Activated CD4-positive, alpha-beta T cell treated with anti-CD3 and anti-CD28 coated beads, Interleukin-2, amount 50 U/mL, for 16 hours (primary cell): ENCODE data around the gene POTEF.
"Not testable (repeated sequence)": the region's sequence is repeated elsewhere in the genome, so short reads cannot be mapped to it uniquely, and the experiment has no call there.

Source experiments
- DNase-seq: peaks from one replicate; pipeline ENCODE4 v3.0.0-alpha.2; 2020

The POTEF gene

DNA sequence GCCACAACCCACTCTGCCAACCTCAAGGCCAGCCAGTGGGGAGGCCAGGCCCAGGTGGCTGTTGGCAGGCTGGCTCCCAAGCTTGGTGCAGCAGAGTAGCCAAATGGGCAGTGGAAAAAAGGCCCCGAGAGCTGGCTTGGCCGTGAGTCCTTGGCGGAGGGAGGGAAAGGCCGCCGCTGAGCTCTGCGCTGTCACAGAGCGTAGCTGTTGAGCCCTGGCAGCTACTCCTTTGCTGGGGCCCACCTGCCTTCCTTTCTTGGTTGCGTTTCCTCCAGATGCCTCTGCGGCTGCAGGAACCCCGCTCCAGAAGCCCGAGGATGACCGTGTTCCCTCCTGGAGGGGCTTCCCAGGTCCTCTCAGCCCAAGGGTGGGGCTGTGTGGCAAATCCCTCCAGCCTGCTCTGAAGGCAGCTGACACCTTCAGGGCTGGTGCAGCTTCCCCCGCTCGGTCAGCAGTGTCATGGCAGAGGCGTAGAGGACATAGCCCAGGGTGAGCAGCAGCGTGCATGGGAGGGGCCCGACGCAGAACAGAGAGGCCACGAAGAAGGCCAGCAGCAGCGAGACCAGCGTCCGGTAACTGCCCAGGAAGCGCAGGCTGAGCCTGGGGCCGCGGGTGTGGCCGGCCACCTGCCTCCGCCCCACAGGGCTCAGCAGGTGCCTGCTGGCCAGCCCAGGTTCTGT lies 23.3 kb upstream of the POTEF start:
- not testable (repeated sequence) for DNase-seq

- not testable (repeated sequence) for DNase-seq
Measured at GRCh38 chr2:130151145-130151512, 22.1 kb upstream of the POTEF start.

- DNase-seq: no peak
Measured at GRCh38 chr2:130150181-130151144, 21.4 kb upstream of the POTEF start.

DNA sequence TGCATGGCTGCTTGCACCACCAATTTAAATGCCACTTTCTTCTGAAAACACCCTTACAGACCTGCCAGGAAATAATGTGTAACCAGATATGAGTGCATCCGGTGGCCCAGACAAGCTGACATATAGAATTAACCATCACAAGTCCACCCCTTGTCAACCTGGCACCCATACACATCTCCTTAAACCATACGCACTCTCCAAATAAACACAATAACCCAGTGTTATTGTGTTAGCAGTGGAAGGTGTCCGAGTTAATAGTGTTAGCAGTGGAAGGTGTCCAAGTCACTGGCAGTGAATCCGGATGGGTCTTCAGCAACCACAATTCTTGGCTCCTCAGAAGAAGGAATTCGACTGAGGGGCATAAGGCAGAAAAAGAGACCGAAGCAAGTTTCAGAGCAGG lies 19.5 kb upstream of the POTEF start:
- not testable (repeated sequence) for DNase-seq

DNA sequence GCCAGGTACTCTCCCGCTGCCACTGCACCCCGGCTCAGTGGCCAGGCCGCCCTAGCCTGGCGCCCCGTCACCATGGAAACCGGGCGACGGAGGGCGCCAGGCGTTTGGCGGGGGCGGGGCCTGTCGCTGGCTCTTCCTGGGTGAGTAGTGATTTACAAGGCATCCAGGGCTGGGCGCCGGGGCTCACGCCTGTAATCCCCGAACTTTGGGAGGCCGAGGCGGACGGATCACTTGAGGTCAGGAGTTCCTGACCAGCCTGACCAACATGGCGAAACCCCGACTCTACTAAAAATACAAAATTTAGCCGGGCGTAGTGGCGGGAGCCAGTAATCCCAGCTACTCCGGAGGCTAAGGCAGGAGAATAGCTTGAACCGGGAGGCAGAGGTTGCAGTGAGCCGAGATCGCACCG lies 16.0 kb upstream of the POTEF start, which contains the start of gene CCDC74B:
TSS of gene CCDC74B (minus strand) at position 107 of the 409 bp plus-strand sequence. CDS start 116 bp downstream, outside the sequence.
- peak; percentile 69 for DNase-seq

DNA sequence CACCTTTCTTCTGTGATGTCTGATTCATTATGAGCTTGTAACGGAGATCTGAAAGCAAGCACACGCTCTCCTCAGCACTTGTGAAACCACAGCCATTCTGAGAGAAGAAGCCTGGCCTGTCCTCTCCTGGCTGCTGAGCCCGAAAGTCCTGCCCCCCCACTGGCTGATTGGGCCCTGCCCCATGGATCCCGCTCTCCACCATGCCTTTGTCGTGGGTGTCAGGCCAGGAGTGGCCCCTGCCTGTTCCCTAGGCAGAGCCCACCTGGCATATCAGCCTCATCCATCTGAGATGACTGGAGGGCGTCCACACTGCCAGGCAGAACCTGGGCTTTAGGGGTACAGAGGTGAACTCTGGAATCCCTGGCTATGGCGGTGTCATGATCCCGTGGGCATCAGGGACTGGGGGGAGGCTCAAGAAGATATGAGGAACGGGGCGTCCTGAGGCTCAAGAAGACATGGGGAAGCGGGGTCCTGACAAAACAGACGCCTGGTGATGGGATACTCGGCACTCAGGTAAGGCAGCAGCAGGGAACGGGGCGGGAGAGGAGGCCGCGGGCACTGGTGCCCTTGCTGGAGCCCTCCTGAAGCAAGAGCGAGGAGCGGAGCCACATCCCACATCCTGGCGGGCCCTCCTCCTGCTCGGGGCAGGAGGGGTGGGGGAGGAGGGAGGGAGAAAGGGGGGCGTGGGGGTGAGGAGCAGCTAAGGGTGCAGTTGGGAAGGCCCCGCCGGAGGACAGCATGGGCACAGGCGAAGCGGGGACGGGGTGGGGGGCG lies 14.4 kb upstream of the POTEF start:
- DNase-seq: peak; percentile 16

DNA sequence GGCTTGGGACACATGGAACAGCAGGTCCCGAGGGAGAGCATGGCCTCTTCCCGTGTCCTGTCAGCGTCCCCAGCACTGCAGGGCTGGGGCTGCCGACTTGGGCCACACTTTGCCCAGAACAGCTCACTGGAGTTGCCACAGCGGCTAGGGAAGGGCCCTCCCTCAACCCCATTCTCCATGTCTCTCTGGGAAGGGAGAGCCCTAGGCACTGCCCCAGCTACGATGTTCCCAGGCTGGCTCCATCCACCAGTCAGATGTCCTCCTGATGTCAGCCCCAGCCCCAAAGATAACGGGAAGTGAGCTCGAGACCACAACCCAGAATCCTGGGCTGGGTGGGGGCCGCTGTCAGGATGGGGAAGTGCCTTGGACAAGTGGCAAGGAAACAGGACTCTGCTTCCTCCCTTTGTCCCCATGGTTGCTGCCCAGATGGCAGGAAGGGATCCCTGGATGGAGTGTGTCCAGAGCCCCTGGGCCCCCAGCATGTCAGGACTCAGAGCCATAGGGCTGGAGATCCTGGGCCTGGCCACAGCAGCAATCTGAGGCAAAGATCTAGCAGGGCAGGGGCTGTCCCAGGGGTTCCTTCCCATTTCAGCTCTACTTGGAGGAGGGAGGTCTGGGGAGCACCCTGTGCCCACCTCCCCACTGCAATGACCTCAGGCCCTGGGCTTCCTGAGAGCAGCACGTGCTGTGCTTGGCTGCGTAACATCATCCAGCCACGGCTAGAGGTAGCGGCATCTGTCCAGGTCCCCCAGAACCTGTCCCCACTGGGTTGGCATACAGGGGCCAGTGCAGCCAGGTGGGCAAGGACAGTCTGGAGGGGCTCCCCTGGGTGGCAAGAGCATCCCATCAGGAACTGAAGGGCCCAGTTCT lies 13.6 kb upstream of the POTEF start:
- DNase-seq: not testable (repeated sequence)

GRCh38 chr2:130141645-130142370 lies 12.8 kb upstream of the POTEF start:
- DNase-seq: not testable (repeated sequence)

DNA sequence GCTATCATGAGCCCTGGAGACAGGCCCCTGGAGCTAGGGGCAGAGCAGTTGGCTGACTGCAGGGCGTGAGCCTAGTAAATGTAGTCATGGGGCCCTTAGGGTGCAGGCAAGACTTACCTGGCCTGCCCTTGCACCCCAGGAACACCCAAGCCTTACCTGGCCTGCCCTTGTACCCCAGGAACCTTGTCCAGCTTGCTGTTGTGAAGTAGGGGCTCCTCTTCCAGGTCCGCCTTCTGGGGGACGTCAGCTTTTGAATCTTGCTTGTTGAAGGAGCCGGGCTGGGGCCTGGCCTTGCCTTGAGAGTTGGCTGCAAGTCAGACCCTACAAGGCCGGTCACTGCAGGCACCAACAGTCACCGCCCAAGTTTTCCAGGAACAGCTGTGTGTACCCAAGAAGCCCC lies 12.0 kb upstream of the POTEF start:
- DNase-seq: not testable (repeated sequence)

GRCh38 chr2:130140516-130140915 lies 11.5 kb upstream of the POTEF start:
- DNase-seq: not testable (repeated sequence)

GRCh38 chr2:130139331-130140280 lies 10.6 kb upstream of the POTEF start:
- not testable (repeated sequence) for DNase-seq

GRCh38 chr2:130138841-130139251 lies 9.8 kb upstream of the POTEF start:
- not testable (repeated sequence) for DNase-seq

DNA sequence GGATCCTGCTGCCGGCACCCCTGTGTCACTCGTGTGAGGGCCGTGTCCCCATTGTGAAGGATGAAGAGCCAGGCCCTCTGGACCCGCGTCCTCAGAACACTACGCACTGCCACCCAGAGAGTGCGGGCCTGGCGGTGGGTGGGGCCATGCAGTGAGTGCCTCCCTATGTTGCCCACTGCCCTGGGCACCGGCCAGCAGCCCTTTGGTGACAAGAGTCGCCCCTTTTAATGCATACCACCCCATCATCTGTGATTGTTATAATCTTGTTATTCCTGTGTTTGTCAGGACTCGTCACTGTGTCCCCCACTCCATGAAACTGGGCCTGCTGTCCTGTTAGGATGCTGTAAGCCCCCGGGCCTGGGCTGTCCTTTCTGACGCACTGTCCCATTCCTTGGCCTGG lies 9.3 kb upstream of the POTEF start:
- DNase-seq: not testable (repeated sequence)

DNA sequence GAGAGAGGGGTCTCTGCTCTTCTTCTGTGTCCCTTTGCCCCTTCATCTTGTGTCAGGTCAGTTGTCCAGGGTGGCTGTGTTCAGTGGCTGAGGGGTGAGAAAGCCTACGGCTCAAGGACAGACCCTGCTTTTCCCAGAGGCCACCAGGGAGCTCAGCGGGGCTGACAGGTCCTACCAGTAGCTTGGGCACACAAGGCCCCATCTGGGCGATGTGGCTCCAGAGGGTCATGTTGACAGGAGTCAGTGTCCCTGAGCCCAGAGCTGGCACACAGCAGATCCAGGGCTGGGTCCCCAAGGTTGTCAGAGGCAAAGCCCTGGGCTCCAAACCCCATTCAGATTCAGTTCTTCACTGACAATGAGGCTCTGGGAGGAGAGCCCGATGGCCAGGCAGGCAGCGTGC lies 8.1 kb upstream of the POTEF start:
- DNase-seq: not testable (repeated sequence)

DNA sequence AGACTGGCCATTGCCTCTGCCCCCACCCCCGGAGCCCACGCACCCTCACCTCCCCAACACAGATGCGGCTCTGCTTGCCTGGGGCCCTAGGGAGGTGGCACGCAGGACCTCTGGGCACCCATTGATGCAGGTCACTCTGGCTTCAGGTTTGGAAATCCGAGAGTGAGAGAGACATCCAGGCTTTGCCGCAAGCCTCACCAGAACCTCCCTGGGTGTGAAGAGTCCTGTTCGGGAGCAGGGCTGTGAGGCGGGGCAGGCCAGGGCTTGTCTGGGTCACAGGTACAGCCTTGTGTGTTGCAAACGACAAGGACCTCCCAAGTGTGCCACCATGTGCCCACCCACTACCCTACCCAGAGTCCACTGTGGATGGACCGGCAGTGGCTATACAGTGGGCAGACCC lies 7.5 kb upstream of the POTEF start:
- DNase-seq: not testable (repeated sequence)

DNA sequence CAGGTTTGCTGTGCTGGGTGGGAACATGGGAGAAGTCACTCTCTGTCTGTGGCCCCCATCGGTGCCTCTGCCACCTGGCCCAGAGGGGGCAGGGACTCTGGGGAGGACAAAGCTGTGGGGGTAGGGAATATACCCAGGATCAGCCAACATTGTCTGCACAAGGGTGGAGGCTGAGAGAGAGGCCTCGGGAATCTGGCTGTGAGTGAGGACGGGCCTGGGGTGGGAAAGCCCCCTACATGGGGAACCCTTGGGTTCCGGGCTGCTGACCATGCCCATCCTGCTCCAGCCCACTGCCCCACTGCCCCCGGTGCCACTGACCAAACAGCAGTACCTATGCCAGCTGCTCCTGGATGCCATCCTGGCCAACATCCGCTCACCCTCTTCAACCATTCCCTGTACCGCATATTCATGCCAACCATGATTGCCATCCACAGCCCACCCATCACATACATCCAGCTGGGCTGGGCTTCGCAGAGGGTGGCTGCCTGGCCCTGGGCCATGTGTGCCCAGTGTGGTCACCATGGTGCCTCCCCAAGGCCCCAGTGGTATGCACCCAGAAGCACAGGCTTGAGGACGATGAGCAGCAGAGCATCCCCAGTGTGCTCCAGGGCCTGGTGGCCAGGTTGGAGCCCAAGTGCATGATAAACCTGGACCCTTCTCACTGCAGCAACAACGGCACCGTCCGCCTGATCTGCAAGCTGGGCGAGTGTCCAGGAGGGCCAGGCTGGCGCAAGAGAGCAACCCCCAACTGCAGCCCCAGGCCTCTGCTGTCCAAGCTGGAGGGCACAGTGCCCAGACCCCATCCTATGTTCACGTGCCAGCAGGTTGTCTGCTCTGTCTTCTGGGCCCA lies 6.9 kb upstream of the POTEF start:
- no peak for DNase-seq

DNA sequence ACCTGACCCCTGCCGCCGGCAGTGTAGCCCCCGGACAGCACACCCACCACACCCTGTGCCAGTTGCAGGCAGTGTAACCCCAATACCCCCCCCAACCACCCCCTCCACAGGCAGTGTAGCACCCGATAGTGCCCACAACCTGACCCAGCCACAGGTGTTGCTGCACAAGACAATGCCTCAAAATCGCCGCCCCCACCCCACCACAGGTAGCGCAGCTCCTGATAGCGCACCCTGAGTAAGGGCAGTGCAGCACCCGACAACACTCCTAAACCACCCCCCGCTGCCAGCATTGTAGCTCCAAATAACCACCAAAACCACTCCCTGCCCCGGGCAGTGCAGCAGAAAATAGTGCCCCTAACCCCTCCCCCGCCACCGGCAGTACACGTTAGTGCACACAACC lies 558 bp downstream of the POTEF start:
- DNase-seq: not testable (repeated sequence)

- not testable (repeated sequence) for DNase-seq
Measured at GRCh38 chr2:130127726-130128125, 1.3 kb downstream of the POTEF start.

- DNase-seq: not testable (repeated sequence)
Measured at GRCh38 chr2:130120924-130121323, 8.1 kb downstream of the POTEF start.
